ENCODE results near the gene N4BP2L2. TPM values are rescaled to one million over a fixed set of nuclear protein-coding genes. Genes with fewer than 3 reads are reported as not detected.
A peak's percentile ranks its signal among the peaks of the same experiment; 100 is the strongest.

Gene N4BP2L2
- total and polyA plus RNA-seq, 9 of the 15 experiments (the other 6 are each of a cell fraction or from before 2014, with no cell fraction given): 33.9 to 76.4 (median 48.7) TPM

DNA sequence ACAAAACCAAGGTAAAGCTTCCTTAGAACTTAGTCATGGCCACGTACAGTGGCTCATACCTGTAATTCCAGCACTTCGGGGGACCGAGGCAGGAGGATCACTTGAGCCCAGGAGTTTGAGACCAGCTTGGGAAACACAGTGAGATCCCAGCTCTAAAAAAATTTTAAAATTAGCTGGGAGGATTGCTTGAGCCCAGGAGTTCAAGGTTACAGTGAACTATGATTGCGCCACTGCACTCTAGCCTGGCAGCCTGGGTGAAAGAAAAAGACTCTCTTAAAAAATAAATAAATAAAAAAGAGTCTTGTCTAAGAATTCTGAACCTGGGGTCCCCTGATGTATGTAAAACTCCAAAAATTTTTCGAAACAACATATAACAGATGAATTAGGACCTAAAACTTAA, 34.9 kb downstream of the N4BP2L2 start:
- Histone ChIP-seq H4K20me1 (replicated peaks; ENCODE audit: control insufficient read depth, insufficient read depth, low read length) (no peaks in the 10 kb centered on the region), H3K79me2 (ENCODE audit: control insufficient read depth, insufficient read depth, low read length) (no peaks in the 10 kb centered on the region), H3K36me3 (ENCODE audit: control insufficient read depth, insufficient read depth, low read length) (peaks cover 9% of the 10 kb centered on the region; the same call in 1 of the 3 replicates), H3K4me3 (no peak overlapping the region), H3K9me1 (ENCODE audit: control insufficient read depth, insufficient read depth, low read length) (no peaks in the 10 kb centered on the region), H3K27me3 (ENCODE audit: control insufficient read depth in 2 of 2, insufficient read depth in 2 of 2, low read length in 2 of 2) (no peaks in the 10 kb centered on the region), H2AFZ (ENCODE audit: low read depth, low read length) (no peak overlapping the region), H3K9ac (ENCODE audit: insufficient read depth in 1 of 2, low read depth in 2 of 2, low read length in 2 of 2) (no peak overlapping the region), H3K27ac (ENCODE audit: extremely low read depth, low read depth, low read length) (no peak overlapping the region), H3K9me3 (replicated peaks; ENCODE audit: control insufficient read depth, insufficient read depth, low read depth, low read length) (no peaks in the 10 kb centered on the region), H3K4me1 (replicated peaks in 1 of 2; ENCODE audit: control insufficient read depth in 2 of 2, insufficient read depth in 2 of 2, low read length in 2 of 2) (peaks cover 0 to 3% of the 10 kb centered on the region in 2 experiments; a peak in 2 of 5 replicates), H3K4me2 (ENCODE audit: insufficient read depth, low read length) (no peak overlapping the region)
- FAIRE-seq (no peak), DNase-seq (ENCODE audit: extremely low read depth in 1 of 4, low spot score in 3 of 4) (no peak), ATAC-seq (no peak)
- intact Hi-C loops (cut with micrococcal nuclease) (no loop called here), in situ Hi-C loops (cut with MboI) (no loop called here)
- ChIA-PET POLR2A (interaction anchor here (0.5 to 1.3 kb wide), 3 partner anchors 9 to 22 kb away, joined by 3 to 4 read pairs (median 3); no protein-coding TSS in a partner anchor), CTCF (ENCODE audit: low intra/inter-chr PET ratio) (no interaction called here)
- TF ChIP-seq FOXP1 (CRISPR knock-in tag; IDR thresholded peaks at IDR 0.05) (no peak), CEBPB (tag; IDR thresholded peaks at IDR 0.05) (peak; percentile 26; the same call in 1 of the 2 replicates)
- WGBS (ENCODE audit: insufficient coverage, low coverage, missing lambda C conversion rate): 82% methylated on average over 4 of the region's 5 CpGs
- no TSS peak for BruUV-seq (replicated peaks)

DNA sequence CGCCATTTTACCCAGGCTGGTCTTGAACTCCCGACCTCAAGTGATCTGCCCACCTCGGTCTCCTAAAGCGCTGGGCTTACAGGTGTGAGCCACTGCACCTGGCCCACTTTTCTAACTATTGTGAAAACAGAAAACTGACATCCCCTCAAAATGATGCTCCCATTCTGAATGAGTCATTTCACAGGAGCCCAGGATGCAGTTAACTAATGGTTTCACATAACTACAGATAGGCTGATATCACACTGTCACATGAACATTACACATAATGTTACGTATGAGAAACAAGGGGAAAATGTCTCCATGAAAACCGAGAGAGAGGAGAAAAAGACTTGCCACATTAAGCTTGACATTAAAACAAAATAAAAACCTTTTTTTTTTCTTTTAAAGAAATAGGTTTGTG, 37.5 kb downstream of the N4BP2L2 start:
- Histone ChIP-seq H3K9me1 (ENCODE audit: control insufficient read depth, insufficient read depth, low read length) (no peaks in the 10 kb centered on the region), H3K4me1 (replicated peaks in 1 of 2; ENCODE audit: control insufficient read depth in 2 of 2, insufficient read depth in 2 of 2, low read length in 2 of 2) (peaks cover 0 to 15% of the 10 kb centered on the region in 2 experiments; a peak in 3 of 5 replicates), H3K36me3 (ENCODE audit: control insufficient read depth, insufficient read depth, low read length) (no peaks in the 10 kb centered on the region), H3K27ac (ENCODE audit: extremely low read depth, low read depth, low read length) (no peak overlapping the region), H3K79me2 (ENCODE audit: control insufficient read depth, insufficient read depth, low read length) (no peaks in the 10 kb centered on the region), H3K4me3 (no peak overlapping the region), H4K20me1 (replicated peaks; ENCODE audit: control insufficient read depth, insufficient read depth, low read length) (no peaks in the 10 kb centered on the region), H3K27me3 (ENCODE audit: control insufficient read depth in 2 of 2, insufficient read depth in 2 of 2, low read length in 2 of 2) (no peaks in the 10 kb centered on the region), H2AFZ (ENCODE audit: low read depth, low read length) (no peak overlapping the region), H3K4me2 (ENCODE audit: insufficient read depth, low read length) (no peak overlapping the region), H3K9me3 (replicated peaks; ENCODE audit: control insufficient read depth, insufficient read depth, low read depth, low read length) (no peaks in the 10 kb centered on the region), H3K9ac (ENCODE audit: insufficient read depth in 1 of 2, low read depth in 2 of 2, low read length in 2 of 2) (no peak overlapping the region)
- 70% methylated on average over 6 of the region's 6 CpGs for WGBS (ENCODE audit: insufficient coverage, low coverage, missing lambda C conversion rate)
- DNase-seq (ENCODE audit: extremely low read depth in 1 of 4, low spot score in 3 of 4) (no peak), FAIRE-seq (no peak), ATAC-seq (no peak)
- POLR2A ChIA-PET: no interaction called here
- CTCF ChIA-PET (ENCODE audit: low intra/inter-chr PET ratio): no interaction called here
- intact Hi-C loops (cut with micrococcal nuclease): no loop called here
- BruUV-seq (replicated peaks): no TSS peak
- in situ Hi-C loops (cut with MboI): no loop called here
- TF ChIP-seq NFE2L1 (tag; IDR thresholded peaks at IDR 0.05; ENCODE audit: borderline replicate concordance, low read depth) (no peak), MTA1 (IDR thresholded peaks at IDR 0.05; ENCODE audit: borderline replicate concordance) (no peak), SAP30 (IDR thresholded peaks at IDR 0.05; ENCODE audit: borderline replicate concordance, insufficient read depth, low read depth, low read length, poor library complexity, severe bottlenecking) (no peak), ZNF316 (IDR thresholded peaks at IDR 0.05) (no peak), CBFB (CRISPR knock-in tag; IDR thresholded peaks at IDR 0.05) (no peak), OTX1 (CRISPR knock-in tag; IDR thresholded peaks at IDR 0.05) (no peak), ZSCAN29 (IDR thresholded peaks at IDR 0.05) (no peak), NRF1 (conservative IDR thresholded peaks at IDR 0.05 in 1 of 2, IDR thresholded peaks at IDR 0.05 in 1 of 2) (no peak), FOSL1 (tag; conservative IDR thresholded peaks at IDR 0.05) (peak; percentile 46)
- TF ChIP-seq, protein P1, sequence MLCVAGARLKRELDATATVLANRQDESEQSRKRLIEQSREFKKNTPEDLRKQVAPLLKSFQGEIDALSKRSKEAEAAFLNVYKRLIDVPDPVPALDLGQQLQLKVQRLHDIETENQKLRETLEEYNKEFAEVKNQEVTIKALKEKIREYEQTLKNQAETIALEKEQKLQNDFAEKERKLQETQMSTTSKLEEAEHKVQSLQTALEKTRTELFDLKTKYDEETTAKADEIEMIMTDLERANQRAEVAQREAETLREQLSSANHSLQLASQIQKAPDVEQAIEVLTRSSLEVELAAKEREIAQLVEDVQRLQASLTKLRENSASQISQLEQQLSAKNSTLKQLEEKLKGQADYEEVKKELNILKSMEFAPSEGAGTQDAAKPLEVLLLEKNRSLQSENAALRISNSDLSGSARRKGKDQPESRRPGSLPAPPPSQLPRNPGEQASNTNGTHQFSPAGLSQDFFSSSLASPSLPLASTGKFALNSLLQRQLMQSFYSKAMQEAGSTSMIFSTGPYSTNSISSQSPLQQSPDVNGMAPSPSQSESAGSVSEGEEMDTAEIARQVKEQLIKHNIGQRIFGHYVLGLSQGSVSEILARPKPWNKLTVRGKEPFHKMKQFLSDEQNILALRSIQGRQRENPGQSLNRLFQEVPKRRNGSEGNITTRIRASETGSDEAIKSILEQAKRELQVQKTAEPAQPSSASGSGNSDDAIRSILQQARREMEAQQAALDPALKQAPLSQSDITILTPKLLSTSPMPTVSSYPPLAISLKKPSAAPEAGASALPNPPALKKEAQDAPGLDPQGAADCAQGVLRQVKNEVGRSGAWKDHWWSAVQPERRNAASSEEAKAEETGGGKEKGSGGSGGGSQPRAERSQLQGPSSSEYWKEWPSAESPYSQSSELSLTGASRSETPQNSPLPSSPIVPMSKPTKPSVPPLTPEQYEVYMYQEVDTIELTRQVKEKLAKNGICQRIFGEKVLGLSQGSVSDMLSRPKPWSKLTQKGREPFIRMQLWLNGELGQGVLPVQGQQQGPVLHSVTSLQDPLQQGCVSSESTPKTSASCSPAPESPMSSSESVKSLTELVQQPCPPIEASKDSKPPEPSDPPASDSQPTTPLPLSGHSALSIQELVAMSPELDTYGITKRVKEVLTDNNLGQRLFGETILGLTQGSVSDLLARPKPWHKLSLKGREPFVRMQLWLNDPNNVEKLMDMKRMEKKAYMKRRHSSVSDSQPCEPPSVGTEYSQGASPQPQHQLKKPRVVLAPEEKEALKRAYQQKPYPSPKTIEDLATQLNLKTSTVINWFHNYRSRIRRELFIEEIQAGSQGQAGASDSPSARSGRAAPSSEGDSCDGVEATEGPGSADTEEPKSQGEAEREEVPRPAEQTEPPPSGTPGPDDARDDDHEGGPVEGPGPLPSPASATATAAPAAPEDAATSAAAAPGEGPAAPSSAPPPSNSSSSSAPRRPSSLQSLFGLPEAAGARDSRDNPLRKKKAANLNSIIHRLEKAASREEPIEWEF (CRISPR knock-in tag; IDR thresholded peaks at IDR 0.05): no peak
